ENCODE measurements around the gene SLC25A48. TPM values are rescaled to one million over a fixed set of nuclear protein-coding genes. Genes with fewer than 3 reads are reported as not detected.

The SLC25A48 gene
- total RNA-seq, 1 experiment from 2014 or later: not detected

DNA sequence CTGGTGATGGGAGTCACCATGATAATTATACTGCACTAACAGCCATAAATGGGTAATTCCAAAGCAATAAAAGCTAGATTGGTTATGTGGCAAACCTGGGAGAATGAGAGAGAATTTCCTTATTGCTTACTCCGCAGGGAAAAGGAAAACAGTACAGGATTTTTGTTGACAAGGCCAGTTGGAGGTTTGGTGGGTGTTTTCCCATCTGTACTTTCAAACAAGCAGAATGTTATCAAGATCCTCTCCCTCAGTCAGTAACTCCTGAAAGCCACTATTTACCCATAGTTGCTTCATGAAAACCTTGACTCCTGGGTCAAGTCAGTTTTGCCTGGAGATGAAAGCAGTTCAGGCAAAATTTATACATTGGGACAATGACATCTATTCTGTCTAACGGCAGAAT is 34.8 kb downstream of the SLC25A48 start:
- H3K9me2 ChIP-seq (replicated peaks; ENCODE audit: insufficient read depth, low read length): no peaks in the 10 kb centered on the region
- H3K9me3 ChIP-seq (ENCODE audit: low read length): no peaks in the 10 kb centered on the region
- DNase-seq: no peak
- H3K79me2 ChIP-seq (ENCODE audit: low read length): no peaks in the 10 kb centered on the region
- no peaks in the 10 kb centered on the region for H3K27me3 ChIP-seq (ENCODE audit: low read length)
- H3K4me3 ChIP-seq (ENCODE audit: low read length): no peak overlapping the region
- no peaks in the 10 kb centered on the region for H3K36me3 ChIP-seq (ENCODE audit: insufficient read depth, low read length)
- no peak overlapping the region for H3K4me2 ChIP-seq (ENCODE audit: low read depth, low read length, poor library complexity, severe bottlenecking)
- no peak overlapping the region for H2AFZ ChIP-seq (ENCODE audit: low read length)
- H3K4me1 ChIP-seq (ENCODE audit: low read length): no peaks in the 10 kb centered on the region
- H3K9ac ChIP-seq (ENCODE audit: low read length): no peak overlapping the region
- no peaks in the 10 kb centered on the region for H4K20me1 ChIP-seq (ENCODE audit: insufficient read depth, low read depth, low read length)
- H3K27ac ChIP-seq (ENCODE audit: low read length): no peak overlapping the region

DNA sequence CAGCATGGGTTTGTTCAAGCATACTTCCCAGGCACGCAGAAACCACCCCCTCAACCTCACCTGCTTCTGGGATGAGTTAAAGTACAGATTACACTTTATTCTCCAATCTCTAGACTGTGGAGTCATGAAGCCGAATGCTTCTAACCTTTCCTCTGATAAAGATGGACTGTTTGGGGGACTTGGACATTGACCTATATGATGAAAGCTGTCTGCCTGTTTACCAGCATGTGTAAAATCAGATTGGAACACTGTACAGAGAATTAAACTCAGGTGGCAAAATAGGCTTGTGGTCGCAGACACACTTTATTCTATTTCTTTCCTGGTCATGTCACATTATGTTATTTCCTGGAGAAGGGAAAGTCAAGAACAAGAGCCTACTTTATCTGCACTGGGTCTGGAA is 35.5 kb downstream of the SLC25A48 start:
- H3K36me3 ChIP-seq (ENCODE audit: insufficient read depth, low read length): no peaks in the 10 kb centered on the region
- no peaks in the 10 kb centered on the region for H3K27me3 ChIP-seq (ENCODE audit: low read length)
- H4K20me1 ChIP-seq (ENCODE audit: insufficient read depth, low read depth, low read length): no peaks in the 10 kb centered on the region
- H3K9me3 ChIP-seq (ENCODE audit: low read length): no peaks in the 10 kb centered on the region
- H3K4me2 ChIP-seq (ENCODE audit: low read depth, low read length, poor library complexity, severe bottlenecking): no peak overlapping the region
- H3K9ac ChIP-seq (ENCODE audit: low read length): no peak overlapping the region
- no peaks in the 10 kb centered on the region for H3K79me2 ChIP-seq (ENCODE audit: low read length)
- H3K9me2 ChIP-seq (replicated peaks; ENCODE audit: insufficient read depth, low read length): no peaks in the 10 kb centered on the region
- no peak overlapping the region for H2AFZ ChIP-seq (ENCODE audit: low read length)
- peaks cover under 1% of the 10 kb centered on the region; the same call in 1 of the 2 replicates for H3K4me1 ChIP-seq (ENCODE audit: low read length)
- no peak overlapping the region for H3K27ac ChIP-seq (ENCODE audit: low read length)
- no peak overlapping the region for H3K4me3 ChIP-seq (ENCODE audit: low read length)
- DNase-seq: no peak

DNA sequence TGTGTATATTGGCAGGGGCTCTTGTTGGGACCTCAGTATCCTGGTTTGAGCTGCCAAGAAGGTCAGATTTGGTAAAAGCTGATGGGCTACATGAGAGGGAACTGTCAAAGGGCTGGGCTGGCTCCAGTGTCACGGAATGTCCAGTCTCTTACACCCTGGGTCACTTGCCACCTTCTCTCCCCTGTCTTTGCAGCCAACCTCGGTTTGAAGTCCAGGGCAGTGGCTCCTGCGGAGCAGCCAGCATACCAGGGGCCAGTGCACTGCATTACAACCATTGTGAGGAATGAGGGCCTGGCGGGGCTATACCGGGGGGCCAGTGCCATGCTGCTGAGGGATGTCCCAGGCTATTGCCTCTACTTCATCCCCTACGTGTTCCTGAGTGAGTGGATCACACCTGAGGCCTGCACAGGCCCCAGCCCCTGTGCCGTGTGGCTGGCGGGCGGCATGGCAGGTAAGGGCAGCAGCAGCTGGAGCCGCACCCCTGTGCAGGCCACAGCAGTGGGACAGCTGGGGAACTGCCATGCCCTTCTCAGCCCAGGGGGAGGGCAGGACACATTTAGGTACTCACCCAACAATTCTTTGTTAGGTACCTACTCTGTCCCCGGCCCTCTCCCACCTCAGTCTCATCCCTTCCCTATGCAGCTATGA is 36.9 kb downstream of the SLC25A48 start:
- H3K9me3 ChIP-seq (ENCODE audit: low read length): no peaks in the 10 kb centered on the region

DNA sequence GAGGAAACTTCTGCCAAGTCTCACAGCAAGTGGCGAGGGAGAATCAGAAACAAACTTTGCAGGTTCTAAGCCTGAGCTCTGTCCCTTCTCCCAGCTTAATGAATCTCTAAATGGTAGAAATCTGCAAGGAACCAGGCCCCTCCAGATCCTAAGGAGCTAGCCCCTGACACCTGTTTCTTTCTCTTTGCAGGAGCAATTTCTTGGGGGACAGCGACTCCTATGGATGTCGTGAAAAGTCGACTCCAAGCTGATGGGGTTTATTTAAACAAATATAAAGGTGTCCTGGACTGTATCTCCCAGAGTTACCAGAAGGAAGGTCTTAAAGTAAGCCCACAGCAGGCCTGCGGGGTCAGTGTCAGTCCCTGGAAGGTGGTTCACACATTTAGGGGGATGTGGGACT is 39.4 kb downstream of the SLC25A48 start:
- Histone ChIP-seq H3K9me3 (ENCODE audit: low read length) (no peaks in the 10 kb centered on the region), H3K36me3 (ENCODE audit: insufficient read depth, low read length) (no peaks in the 10 kb centered on the region), H3K4me3 (ENCODE audit: low read length) (no peak overlapping the region), H3K4me1 (ENCODE audit: low read length) (peaks cover 5% of the 10 kb centered on the region), H3K27me3 (ENCODE audit: low read length) (no peaks in the 10 kb centered on the region), H3K79me2 (ENCODE audit: low read length) (no peaks in the 10 kb centered on the region), H3K4me2 (ENCODE audit: low read depth, low read length, poor library complexity, severe bottlenecking) (no peak overlapping the region), H4K20me1 (ENCODE audit: insufficient read depth, low read depth, low read length) (no peaks in the 10 kb centered on the region), H3K27ac (ENCODE audit: low read length) (no peak overlapping the region), H3K9me2 (replicated peaks; ENCODE audit: insufficient read depth, low read length) (no peaks in the 10 kb centered on the region), H3K9ac (ENCODE audit: low read length) (no peak overlapping the region), H2AFZ (ENCODE audit: low read length) (no peak overlapping the region)
- DNase-seq: no peak

More for the DNA sequence above, 36.9 kb downstream of the SLC25A48 start:
- no peak overlapping the region for H3K9ac ChIP-seq (ENCODE audit: low read length)
- H3K9me2 ChIP-seq (replicated peaks; ENCODE audit: insufficient read depth, low read length): no peaks in the 10 kb centered on the region
- H3K4me2 ChIP-seq (ENCODE audit: low read depth, low read length, poor library complexity, severe bottlenecking): no peak overlapping the region
- H3K27ac ChIP-seq (ENCODE audit: low read length): no peak overlapping the region
- no peaks in the 10 kb centered on the region for H3K79me2 ChIP-seq (ENCODE audit: low read length)
- DNase-seq: no peak
- H2AFZ ChIP-seq (ENCODE audit: low read length): no peak overlapping the region
- no peaks in the 10 kb centered on the region for H3K27me3 ChIP-seq (ENCODE audit: low read length)
- H3K4me1 ChIP-seq (ENCODE audit: low read length): peaks cover 5% of the 10 kb centered on the region
- no peak overlapping the region for H3K4me3 ChIP-seq (ENCODE audit: low read length)
- no peaks in the 10 kb centered on the region for H4K20me1 ChIP-seq (ENCODE audit: insufficient read depth, low read depth, low read length)
- no peaks in the 10 kb centered on the region for H3K36me3 ChIP-seq (ENCODE audit: insufficient read depth, low read length)

DNA sequence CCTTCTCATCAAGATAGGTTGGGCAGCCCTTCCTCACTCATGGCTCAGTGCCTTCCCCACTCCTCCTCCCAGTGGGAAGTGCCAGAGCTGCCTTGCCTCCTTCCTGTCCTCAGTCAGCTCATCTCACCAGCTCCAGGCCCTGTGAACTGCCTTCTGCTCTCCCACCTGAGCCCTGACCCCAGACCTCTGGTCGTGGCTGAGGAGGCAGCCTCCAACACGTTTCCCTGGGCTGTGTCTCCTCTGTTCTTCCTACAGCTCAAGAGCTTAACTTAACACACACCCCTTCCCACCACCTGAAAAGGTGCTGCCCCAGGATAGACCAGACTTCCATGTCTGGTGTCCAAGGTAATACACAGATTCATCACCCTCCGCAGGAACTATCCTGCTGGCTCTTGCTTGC is 40.0 kb downstream of the SLC25A48 start:
- no peaks in the 10 kb centered on the region for H3K9me2 ChIP-seq (replicated peaks; ENCODE audit: insufficient read depth, low read length)
- no peak for DNase-seq
- H3K79me2 ChIP-seq (ENCODE audit: low read length): no peaks in the 10 kb centered on the region
- H3K9me3 ChIP-seq (ENCODE audit: low read length): no peaks in the 10 kb centered on the region
- H3K27me3 ChIP-seq (ENCODE audit: low read length): no peaks in the 10 kb centered on the region
- no peak overlapping the region for H3K4me3 ChIP-seq (ENCODE audit: low read length)
- no peak overlapping the region for H2AFZ ChIP-seq (ENCODE audit: low read length)
- H4K20me1 ChIP-seq (ENCODE audit: insufficient read depth, low read depth, low read length): no peaks in the 10 kb centered on the region
- no peaks in the 10 kb centered on the region for H3K36me3 ChIP-seq (ENCODE audit: insufficient read depth, low read length)
- H3K27ac ChIP-seq (ENCODE audit: low read length): no peak overlapping the region
- peaks cover 5% of the 10 kb centered on the region for H3K4me1 ChIP-seq (ENCODE audit: low read length)
- no peak overlapping the region for H3K9ac ChIP-seq (ENCODE audit: low read length)
- H3K4me2 ChIP-seq (ENCODE audit: low read depth, low read length, poor library complexity, severe bottlenecking): no peak overlapping the region

DNA sequence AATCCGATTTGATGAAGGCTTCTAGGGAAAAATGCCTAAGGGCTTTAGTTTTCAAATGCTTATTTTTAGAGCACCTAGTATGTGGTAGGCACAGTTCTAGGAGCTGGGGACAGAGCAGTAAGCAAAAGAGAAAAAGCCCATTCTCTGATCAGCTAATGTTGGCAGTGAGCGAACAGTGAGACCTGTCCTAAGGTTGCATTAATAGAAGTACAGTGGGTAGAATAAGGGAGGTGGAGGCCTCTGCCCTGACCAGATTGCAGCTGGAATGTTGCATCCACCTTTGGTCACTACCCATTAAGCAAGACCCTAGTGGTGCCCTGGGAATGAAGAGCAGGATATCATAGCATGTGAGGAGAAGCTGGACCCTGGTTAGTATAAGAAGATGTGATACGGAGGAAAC is 41.1 kb downstream of the SLC25A48 start:
- DNase-seq: no peak
- Histone ChIP-seq H3K4me3 (ENCODE audit: low read length) (no peak overlapping the region), H3K27ac (ENCODE audit: low read length) (no peak overlapping the region), H3K9me2 (replicated peaks; ENCODE audit: insufficient read depth, low read length) (no peaks in the 10 kb centered on the region), H3K4me2 (ENCODE audit: low read depth, low read length, poor library complexity, severe bottlenecking) (no peak overlapping the region), H4K20me1 (ENCODE audit: insufficient read depth, low read depth, low read length) (no peaks in the 10 kb centered on the region), H3K79me2 (ENCODE audit: low read length) (no peaks in the 10 kb centered on the region), H3K36me3 (ENCODE audit: insufficient read depth, low read length) (no peaks in the 10 kb centered on the region), H3K4me1 (ENCODE audit: low read length) (peaks cover 5% of the 10 kb centered on the region), H2AFZ (ENCODE audit: low read length) (no peak overlapping the region), H3K27me3 (ENCODE audit: low read length) (no peaks in the 10 kb centered on the region), H3K9me3 (ENCODE audit: low read length) (no peaks in the 10 kb centered on the region), H3K9ac (ENCODE audit: low read length) (no peak overlapping the region)

DNA sequence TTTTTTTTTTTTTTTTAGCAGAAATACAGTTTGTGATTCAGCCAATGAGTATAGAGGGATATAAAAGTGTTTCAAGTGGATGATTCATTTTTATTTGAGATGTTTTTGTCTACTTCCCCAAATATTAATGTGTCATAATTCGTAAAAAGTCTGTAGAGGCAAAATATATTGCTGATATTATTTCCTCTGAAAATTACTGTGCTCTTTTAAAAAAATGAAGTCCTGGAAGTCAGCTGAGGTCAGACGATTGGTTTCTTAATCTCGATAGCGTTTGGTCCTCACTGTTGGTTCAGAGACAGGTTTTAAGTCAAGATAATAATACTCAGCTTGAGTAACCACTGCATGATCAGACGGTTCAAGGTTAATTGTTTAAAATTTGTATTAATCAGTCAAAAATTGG is 41.7 kb downstream of the SLC25A48 start:
- no peak overlapping the region for H2AFZ ChIP-seq (ENCODE audit: low read length)
- no peaks in the 10 kb centered on the region for H4K20me1 ChIP-seq (ENCODE audit: insufficient read depth, low read depth, low read length)
- no peaks in the 10 kb centered on the region for H3K79me2 ChIP-seq (ENCODE audit: low read length)
- no peaks in the 10 kb centered on the region for H3K9me3 ChIP-seq (ENCODE audit: low read length)
- no peak overlapping the region for H3K4me2 ChIP-seq (ENCODE audit: low read depth, low read length, poor library complexity, severe bottlenecking)
- DNase-seq: no peak
- H3K9me2 ChIP-seq (replicated peaks; ENCODE audit: insufficient read depth, low read length): no peaks in the 10 kb centered on the region
- no peak overlapping the region for H3K9ac ChIP-seq (ENCODE audit: low read length)
- no peak overlapping the region for H3K4me3 ChIP-seq (ENCODE audit: low read length)
- H3K36me3 ChIP-seq (ENCODE audit: insufficient read depth, low read length): no peaks in the 10 kb centered on the region
- H3K27me3 ChIP-seq (ENCODE audit: low read length): no peaks in the 10 kb centered on the region
- peaks cover 5% of the 10 kb centered on the region for H3K4me1 ChIP-seq (ENCODE audit: low read length)
- H3K27ac ChIP-seq (ENCODE audit: low read length): no peak overlapping the region

DNA sequence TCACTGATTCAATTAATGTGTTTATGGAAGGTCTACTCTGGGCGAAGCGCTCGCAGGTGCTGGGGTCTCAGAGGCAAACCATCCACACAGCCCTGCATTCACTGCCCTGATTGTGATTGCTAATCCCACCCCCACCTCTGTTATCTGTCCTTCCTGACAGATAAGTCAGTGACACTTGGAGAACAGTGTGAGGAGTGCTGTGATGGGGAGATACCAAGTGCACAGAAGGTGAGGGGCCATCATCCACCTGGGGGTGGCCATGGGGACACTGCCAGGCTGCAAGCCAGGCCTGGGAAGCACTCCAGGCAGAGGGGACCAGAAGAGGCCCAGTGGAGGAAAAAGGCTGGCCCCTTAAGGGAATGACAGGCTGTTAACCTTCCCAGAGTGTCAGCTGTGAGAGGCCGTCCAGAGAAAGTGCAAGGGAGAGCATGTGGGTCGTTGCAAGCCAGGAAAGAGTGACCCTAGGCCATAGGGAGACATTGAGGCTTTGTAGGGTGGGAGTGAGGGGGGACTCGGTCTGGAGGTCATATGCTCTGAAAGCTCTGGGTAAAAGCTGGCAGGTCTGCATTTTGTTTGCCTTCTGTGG is 43.2 kb downstream of the SLC25A48 start:
- Histone ChIP-seq H2AFZ (ENCODE audit: low read length) (no peak overlapping the region), H3K9me2 (replicated peaks; ENCODE audit: insufficient read depth, low read length) (no peaks in the 10 kb centered on the region), H3K36me3 (ENCODE audit: insufficient read depth, low read length) (no peaks in the 10 kb centered on the region), H3K79me2 (ENCODE audit: low read length) (no peaks in the 10 kb centered on the region), H3K27ac (ENCODE audit: low read length) (no peak overlapping the region), H3K9ac (ENCODE audit: low read length) (no peak overlapping the region), H4K20me1 (ENCODE audit: insufficient read depth, low read depth, low read length) (no peaks in the 10 kb centered on the region), H3K9me3 (ENCODE audit: low read length) (no peaks in the 10 kb centered on the region), H3K4me2 (ENCODE audit: low read depth, low read length, poor library complexity, severe bottlenecking) (no peak overlapping the region), H3K4me1 (ENCODE audit: low read length) (peaks cover 5% of the 10 kb centered on the region), H3K4me3 (ENCODE audit: low read length) (no peak overlapping the region), H3K27me3 (ENCODE audit: low read length) (no peaks in the 10 kb centered on the region)
- DNase-seq: no peak
